Activated CD8-positive, alpha-beta memory T cell treated with anti-CD3 and anti-CD28 coated beads for 1 hour (primary cell): Measurements from ENCODE around the gene PTK6.

ENCODE experiments used
- DNase-seq, 2 donors: peaks; one replicate each; pipeline ENCODE4 v3.0.0-alpha.2; 2020; ENCODE audit warnings: low read depth in 1 of 2; ENCODE audit errors: extremely low read depth in 1 of 2

Gene PTK6

GRCh38 chr20:63545814-63546213 is 8.6 kb upstream of the PTK6 start:
- DNase-seq: no peak

GRCh38 chr20:63544958-63545516 is 7.9 kb upstream of the PTK6 start:
- DNase-seq: no peak

GRCh38 chr20:63544241-63544957 is 7.2 kb upstream of the PTK6 start:
- no peak for DNase-seq

- DNase-seq: no peak
Observed at GRCh38 chr20:63543733-63544132, 6.6 kb upstream of the PTK6 start.

GRCh38 chr20:63543131-63543530 is 6.0 kb upstream of the PTK6 start:
- DNase-seq: no peak

GRCh38 chr20:63542696-63543095 is 5.5 kb upstream of the PTK6 start:
- no peak for DNase-seq

GRCh38 chr20:63542031-63542559 is 4.9 kb upstream of the PTK6 start:
- DNase-seq: no peak

GRCh38 chr20:63541371-63541770 is 4.2 kb upstream of the PTK6 start:
- no peak for DNase-seq

- DNase-seq: no peak
Observed at GRCh38 chr20:63540417-63541186, 3.4 kb upstream of the PTK6 start.

GRCh38 chr20:63539441-63540370 is 2.5 kb upstream of the PTK6 start:
- DNase-seq: no peak

- DNase-seq: no peak
Observed at GRCh38 chr20:63539092-63539430, 1.9 kb upstream of the PTK6 start.

- no peak for DNase-seq
Observed at GRCh38 chr20:63538204-63539091, 1.3 kb upstream of the PTK6 start.

- peak; percentile 79 to 83 for DNase-seq
Observed at GRCh38 chr20:63537525-63538203, 488 bp upstream of the PTK6 start.

GRCh38 chr20:63536241-63536977 is 767 bp downstream of the PTK6 start:
- DNase-seq: no peak

- DNase-seq: no peak
Observed at GRCh38 chr20:63534831-63535651, 2.1 kb downstream of the PTK6 start.

- no peak for DNase-seq
Observed at GRCh38 chr20:63534427-63534830, 2.7 kb downstream of the PTK6 start.

- no peak for DNase-seq
Observed at GRCh38 chr20:63533871-63534393, 3.2 kb downstream of the PTK6 start.

GRCh38 chr20:63533388-63533787 is 3.8 kb downstream of the PTK6 start:
- no peak for DNase-seq
